ENCODE data around the gene APIP. TPM values are rescaled to one million over a fixed set of nuclear protein-coding genes. Genes with fewer than 3 reads are reported as not detected.

APIP gene
- total RNA-seq, 1 experiment from 2014 or later = 42.6 TPM

GRCh38 chr11:34886609-34887008 is 29.6 kb downstream of the APIP start:
- ATAC-seq = peak; percentile 51; the same call in 1 of the 2 replicates
- POLR2A ChIA-PET = interaction anchor here (0.6 kb wide), 2 partner anchors 159 to 324 kb away, joined by 3 to 8 read pairs; no protein-coding TSS in a partner anchor
- no peak overlapping the region for H3K4me3 ChIP-seq (ENCODE audit: low read depth in 2 of 2, low read length in 2 of 2)
- intact Hi-C loops (cut with micrococcal nuclease; ENCODE audit: unreplicated experiment) (no loop called here), in situ Hi-C loops (cut with HindIII; ENCODE audit: low pct_unique_long_range_greater_than_20kb, low sequenced_read_pairs) (no loop called here)
- TF ChIP-seq POLR2AphosphoS5 (IDR thresholded peaks at IDR 0.05; ENCODE audit: low read depth, low read length) (no peak), REST (IDR thresholded peaks at IDR 0.05; ENCODE audit: insufficient read depth in 1 of 2, low read depth in 2 of 2, low read length in 1 of 2) (no peak), SIN3A (IDR thresholded peaks at IDR 0.05; ENCODE audit: borderline replicate concordance, insufficient read depth, low read depth, low read length) (no peak), CTCF (IDR thresholded peaks at IDR 0.05) (no peak), TCF7L2 (IDR thresholded peaks at IDR 0.05; ENCODE audit: low read depth, low read length) (no peak)
- H3K9me3 ChIP-seq (ENCODE audit: control insufficient read depth, insufficient read depth, low read depth, low read length) = no peaks in the 10 kb centered on the region
- no peak overlapping the region for H3K27ac ChIP-seq (ENCODE audit: low read length)
- H3K27me3 ChIP-seq (ENCODE audit: control insufficient read depth, insufficient read depth, low read length) = no peaks in the 10 kb centered on the region
- H3K4me1 ChIP-seq (ENCODE audit: control insufficient read depth, insufficient read depth, low read length) = no peaks in the 10 kb centered on the region; the same call in 1 of the 2 replicates
- DNase-seq (ENCODE audit: low read depth, low spot score) = no peak
- no TSS peak for BruUV-seq (replicated peaks)
- no peaks in the 10 kb centered on the region; the same call in 1 of the 2 replicates for H3K36me3 ChIP-seq (ENCODE audit: control insufficient read depth, insufficient read depth, low read length)
- CTCF ChIA-PET = interaction anchor here (1.4 kb wide), 1 partner anchor 300 kb away, joined by 6 read pairs; no protein-coding TSS in a partner anchor

- CTCF ChIA-PET = interaction anchor here (0.7 kb wide), 1 partner anchor 131 kb away, joined by 3 read pairs; no protein-coding TSS in a partner anchor
Measured at GRCh38 chr11:34881900-34882299, 34.3 kb downstream of the APIP start.

More at GRCh38 chr11:34881900-34882299, 34.3 kb downstream of the APIP start:
- no peaks in the 10 kb centered on the region for H3K4me1 ChIP-seq (ENCODE audit: control insufficient read depth, insufficient read depth, low read length)
- BruUV-seq (replicated peaks) = no TSS peak
- H3K27ac ChIP-seq (ENCODE audit: low read length) = no peak overlapping the region
- POLR2A ChIA-PET = interaction anchor here (0.7 kb wide), 1 partner anchor 436 kb away, joined by 4 read pairs; no protein-coding TSS in a partner anchor
- ATAC-seq (no peak), DNase-seq (ENCODE audit: low read depth, low spot score) (no peak)
- intact Hi-C loops (cut with micrococcal nuclease; ENCODE audit: unreplicated experiment) (no loop called here), in situ Hi-C loops (cut with HindIII; ENCODE audit: low pct_unique_long_range_greater_than_20kb, low sequenced_read_pairs) (no loop called here)
- H3K27me3 ChIP-seq (ENCODE audit: control insufficient read depth, insufficient read depth, low read length) = no peaks in the 10 kb centered on the region
- no peak for TF ChIP-seq SIN3A (IDR thresholded peaks at IDR 0.05; ENCODE audit: borderline replicate concordance, insufficient read depth, low read depth, low read length)
- no peak for TF ChIP-seq CTCF (IDR thresholded peaks at IDR 0.05)
- TF ChIP-seq REST (IDR thresholded peaks at IDR 0.05; ENCODE audit: insufficient read depth in 1 of 2, low read depth in 2 of 2, low read length in 1 of 2) = no peak
- TF ChIP-seq POLR2AphosphoS5 (IDR thresholded peaks at IDR 0.05; ENCODE audit: low read depth, low read length) = no peak
- TF ChIP-seq TCF7L2 (IDR thresholded peaks at IDR 0.05; ENCODE audit: low read depth, low read length) = no peak
- no peaks in the 10 kb centered on the region for H3K9me3 ChIP-seq (ENCODE audit: control insufficient read depth, insufficient read depth, low read depth, low read length)
- H3K36me3 ChIP-seq (ENCODE audit: control insufficient read depth, insufficient read depth, low read length) = no peaks in the 10 kb centered on the region
- H3K4me3 ChIP-seq (ENCODE audit: low read depth in 2 of 2, low read length in 2 of 2) = no peak overlapping the region
